Loucy (cell line): ENCODE data around the gene SPINK7.
"Not testable (repeated sequence)": the region's sequence is repeated elsewhere in the genome, so short reads cannot be mapped to it uniquely, and the experiment has no call there.

Source experiments
- H2AFZ ChIP-seq: fragments of 200-600 bp; sonication (generic); 2 replicates; pipeline ENCODE4 v1.6.0; 2016; ENCODE audit warnings: antibody characterized with exemption, mild to moderate bottlenecking, low read length, moderate library complexity
- H3F3A ChIP-seq: fragments of 200-600 bp; 2 replicates; pipeline ENCODE4 v1.6.0; 2016; ENCODE audit warnings: antibody characterized with exemption, low read depth, mild to moderate bottlenecking
- H3K27me3 ChIP-seq: fragments of 200-600 bp; sonication (generic); 2 replicates; pipeline ENCODE4 v1.6.1; 2014; ENCODE audit warnings: low read length, mild to moderate bottlenecking; ENCODE audit not compliant: insufficient read depth, poor library complexity, severe bottlenecking
- H3K36me3 ChIP-seq: fragments of 200-600 bp; sonication (generic); 2 replicates; pipeline ENCODE4 v1.6.1; 2016; ENCODE audit warnings: low read length; ENCODE audit not compliant: insufficient read depth
- H3K4me1 ChIP-seq: fragments of 200-600 bp; sonication (generic); 2 replicates; pipeline ENCODE4 v1.5.1; 2014; ENCODE audit warnings: low read length, mild to moderate bottlenecking; ENCODE audit not compliant: insufficient read depth, poor library complexity, severe bottlenecking
- H3K4me2 ChIP-seq: fragments of 200-600 bp; sonication (generic); 2 replicates; pipeline ENCODE4 v1.6.0; 2014; ENCODE audit warnings: antibody characterized with exemption, low read length, low read depth, mild to moderate bottlenecking; ENCODE audit not compliant: poor library complexity, severe bottlenecking
- H3K4me3 ChIP-seq: fragments of 200-600 bp; sonication (generic); 2 replicates; pipeline ENCODE4 v1.5.1; 2014; ENCODE audit warnings: low read length, mild to moderate bottlenecking, mixed read lengths; ENCODE audit not compliant: poor library complexity, severe bottlenecking
- H3K79me2 ChIP-seq: fragments of 200-600 bp; sonication (generic); 2 replicates; pipeline ENCODE4 v1.6.1; 2014; ENCODE audit warnings: low read length; ENCODE audit not compliant: insufficient read depth
- H3K9ac ChIP-seq: fragments of 200-600 bp; sonication (generic); 2 replicates; pipeline ENCODE4 v1.6.0; 2014; ENCODE audit warnings: mild to moderate bottlenecking, low read depth, low read length, moderate library complexity; ENCODE audit not compliant: poor library complexity, severe bottlenecking
- H3K9me2 ChIP-seq: fragments of 200-600 bp; sonication (generic); replicated peaks from 2 replicates; pipeline ENCODE4 v1.6.1; 2016; ENCODE audit warnings: low read depth, low read length, mixed read lengths
- H3K9me3 ChIP-seq: fragments of 200-600 bp; sonication (generic); 2 replicates; pipeline ENCODE4 v1.6.1; 2014; ENCODE audit warnings: mild to moderate bottlenecking, antibody characterized with exemption, low read length, low read depth; ENCODE audit not compliant: insufficient read depth
- H4K20me1 ChIP-seq: fragments of 200-600 bp; sonication (generic); 2 replicates; pipeline ENCODE4 v1.6.0; 2014; ENCODE audit warnings: antibody characterized with exemption, low read length, mild to moderate bottlenecking; ENCODE audit not compliant: insufficient read depth, poor library complexity, severe bottlenecking
- CTCF ChIP-seq: fragments of 200-600 bp; sonication (generic); conservative IDR thresholded peaks from 2 replicates; pipeline ENCODE4 v1.5.1; 2014; ENCODE audit warnings: mild to moderate bottlenecking, antibody characterized with exemption, low read length
- EZH2phosphoT487 ChIP-seq: fragments of 200-600 bp; IDR thresholded peaks from 2 replicates; pipeline ENCODE4 v1.6.1; 2018; ENCODE audit warnings: antibody characterized with exemption, mild to moderate bottlenecking, moderate library complexity, borderline replicate concordance

The SPINK7 gene

GRCh38 chr5:148314187-148314586 is 2.0 kb downstream of the SPINK7 start:
- Histone ChIP-seq H3F3A (no peaks in the 10 kb centered on the region), H3K9ac (no peak overlapping the region), H4K20me1 (no peaks in the 10 kb centered on the region), H3K36me3 (no peaks in the 10 kb centered on the region), H2AFZ (no peak overlapping the region), H3K27me3 (no peaks in the 10 kb centered on the region), H3K79me2 (no peaks in the 10 kb centered on the region), H3K4me2 (no peak overlapping the region), H3K9me2 (no peaks in the 10 kb centered on the region), H3K4me3 (no peak overlapping the region), H3K4me1 (no peaks in the 10 kb centered on the region), H3K9me3 (no peaks in the 10 kb centered on the region)
- TF ChIP-seq EZH2phosphoT487 (no peak), CTCF (no peak)

GRCh38 chr5:148314731-148315130 is 2.5 kb downstream of the SPINK7 start:
- Histone ChIP-seq H3K27me3 (no peaks in the 10 kb centered on the region), H3K36me3 (no peaks in the 10 kb centered on the region), H2AFZ (no peak overlapping the region), H3K9me2 (no peaks in the 10 kb centered on the region), H3F3A (no peaks in the 10 kb centered on the region), H3K9me3 (no peaks in the 10 kb centered on the region), H3K4me1 (no peaks in the 10 kb centered on the region), H3K4me3 (no peak overlapping the region), H4K20me1 (no peaks in the 10 kb centered on the region), H3K4me2 (no peak overlapping the region), H3K9ac (no peak overlapping the region), H3K79me2 (no peaks in the 10 kb centered on the region)
- no peak for TF ChIP-seq CTCF
- TF ChIP-seq EZH2phosphoT487: no peak

GRCh38 chr5:148320011-148320963 is 8.1 kb downstream of the SPINK7 start:
- not testable (repeated sequence) for H3K9me2 ChIP-seq, H3K4me2 ChIP-seq, H3F3A ChIP-seq, H2AFZ ChIP-seq, H3K27me3 ChIP-seq, H3K36me3 ChIP-seq, H3K4me3 ChIP-seq, H3K4me1 ChIP-seq, H3K9me3 ChIP-seq, H3K9ac ChIP-seq, H3K79me2 ChIP-seq, H4K20me1 ChIP-seq

GRCh38 chr5:148333262-148333849 is 21.1 kb downstream of the SPINK7 start:
- no peak for TF ChIP-seq EZH2phosphoT487

More at GRCh38 chr5:148333262-148333849, 21.1 kb downstream of the SPINK7 start:
- Histone ChIP-seq H3K4me3 (no peak overlapping the region), H3K9me3 (no peaks in the 10 kb centered on the region), H3K9ac (no peak overlapping the region), H2AFZ (no peak overlapping the region), H3K4me2 (no peak overlapping the region), H3K9me2 (no peaks in the 10 kb centered on the region), H3F3A (no peaks in the 10 kb centered on the region), H3K36me3 (no peaks in the 10 kb centered on the region), H3K79me2 (no peaks in the 10 kb centered on the region), H4K20me1 (no peaks in the 10 kb centered on the region), H3K4me1 (no peaks in the 10 kb centered on the region), H3K27me3 (no peaks in the 10 kb centered on the region)
